ENCODE results near the gene SSTR4. TPM values are rescaled to one million over a fixed set of nuclear protein-coding genes. Genes with fewer than 3 reads are reported as not detected.
A peak's percentile ranks its signal among the peaks of the same experiment; 100 is the strongest.

Gene SSTR4
- total and polyA plus RNA-seq, 5 donors = not detected

DNA sequence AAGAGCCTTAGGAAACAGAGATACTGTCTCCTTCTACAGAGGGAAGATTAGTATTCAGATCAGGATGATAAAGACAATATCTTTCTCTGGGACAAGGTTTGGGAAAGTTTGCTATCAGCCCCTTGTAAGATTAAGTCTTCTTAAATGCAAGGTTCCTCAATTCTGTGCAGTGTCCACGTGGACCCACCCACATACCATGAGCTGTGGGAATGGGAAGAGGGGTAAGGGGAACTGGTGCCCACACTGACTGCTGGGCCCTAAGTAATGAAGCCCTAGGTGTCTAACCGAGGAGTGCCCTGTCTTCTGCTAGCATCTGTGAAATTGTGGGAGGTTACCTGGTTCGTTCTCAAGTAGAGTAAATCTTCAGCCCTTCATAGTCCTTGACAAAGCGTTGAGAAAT lies 5.8 kb upstream of the SSTR4 start:
- intact Hi-C loops (cut with DNase I) = no loop called here
- Histone ChIP-seq H3K4me3 (ENCODE audit: low read length) (no peak overlapping the region), H3K27me3 (ENCODE audit: control insufficient read depth, insufficient read depth) (no peaks in the 10 kb centered on the region), H3K9me3 (ENCODE audit: control insufficient read depth, low read length) (no peaks in the 10 kb centered on the region), H3K27ac (ENCODE audit: low read length) (no peak overlapping the region), H3K4me1 (ENCODE audit: control insufficient read depth, insufficient read depth, low read length) (no peaks in the 10 kb centered on the region)
- 83% methylated on average over 4 of the region's 4 CpGs for WGBS
- no peak for ATAC-seq
- no peak for DNase-seq

DNA sequence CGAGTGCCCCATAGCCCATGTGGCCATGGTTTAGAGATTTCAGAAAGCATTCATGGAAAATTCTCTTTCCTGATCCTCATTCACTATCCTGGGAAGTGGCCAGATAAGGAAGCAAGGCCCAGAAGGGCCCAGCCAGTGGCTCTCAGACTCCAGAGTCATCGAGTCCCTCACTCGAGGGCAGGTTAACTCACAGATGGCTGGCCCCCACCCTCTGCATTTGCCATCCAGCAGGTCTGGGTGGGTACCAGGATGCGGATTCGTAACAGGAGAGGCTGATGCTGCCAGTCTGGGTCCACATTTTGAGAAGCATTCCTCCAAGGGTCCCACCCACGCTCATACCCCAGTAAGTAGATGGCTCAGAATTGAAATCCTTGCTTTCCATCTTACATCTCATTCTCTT lies 3.8 kb upstream of the SSTR4 start:
- H3K27me3 ChIP-seq (ENCODE audit: control insufficient read depth, insufficient read depth) = no peaks in the 10 kb centered on the region
- intact Hi-C loops (cut with DNase I) = loop anchor here in 1 of 4 donors (10.0 kb wide), 1 partner anchor 313 kb away; no protein-coding TSS in a partner anchor
- no peak for DNase-seq
- no peaks in the 10 kb centered on the region for H3K9me3 ChIP-seq (ENCODE audit: control insufficient read depth, low read length)
- H3K4me3 ChIP-seq (ENCODE audit: low read length) = no peak overlapping the region
- H3K4me1 ChIP-seq (ENCODE audit: control insufficient read depth, insufficient read depth, low read length) = no peaks in the 10 kb centered on the region
- WGBS = 89% methylated on average over 6 of the region's 6 CpGs
- H3K27ac ChIP-seq (ENCODE audit: low read length) = no peak overlapping the region
- ATAC-seq = no peak

DNA sequence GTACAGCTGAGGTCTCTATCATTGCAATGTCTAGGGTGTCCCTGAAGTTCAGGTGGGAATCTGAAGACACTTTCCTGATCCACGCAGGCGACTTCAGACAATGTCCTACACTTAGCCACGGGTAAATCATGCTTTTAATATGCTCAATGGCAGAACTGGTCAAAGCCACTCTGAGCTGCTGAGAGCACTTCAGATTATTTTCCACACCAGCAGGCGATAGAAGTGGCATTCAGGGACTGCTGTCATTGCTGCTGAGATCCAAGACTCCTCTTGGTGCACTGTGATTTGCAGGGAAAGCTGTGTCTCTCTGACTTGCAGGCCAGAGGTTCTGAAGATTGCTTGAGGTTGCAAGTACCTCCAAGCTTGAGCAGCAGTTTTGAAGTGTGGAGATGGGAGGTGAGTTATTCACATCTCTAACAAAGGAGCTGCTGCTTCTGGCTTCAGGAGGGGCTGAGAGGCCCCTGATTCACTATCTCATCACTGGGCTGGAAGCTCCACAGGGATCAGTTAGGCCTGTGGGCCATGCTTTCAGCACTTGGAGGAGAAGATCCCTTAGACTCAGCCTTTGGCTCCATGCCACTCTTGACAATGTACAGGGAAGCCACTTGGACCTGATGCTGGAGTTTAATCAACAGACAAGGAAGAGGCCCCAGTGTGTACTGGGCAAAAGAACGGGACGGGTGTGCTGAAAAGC lies 2.9 kb upstream of the SSTR4 start:
- H3K27ac ChIP-seq (ENCODE audit: low read length) = no peak overlapping the region
- WGBS = 66% methylated on average over 6 of the region's 6 CpGs
- DNase-seq (no peak), ATAC-seq (peak; percentile 52 to 63)
- H3K4me3 ChIP-seq (ENCODE audit: low read length) = no peak overlapping the region
- H3K4me1 ChIP-seq (ENCODE audit: control insufficient read depth, insufficient read depth, low read length) = no peaks in the 10 kb centered on the region
- no peaks in the 10 kb centered on the region for H3K27me3 ChIP-seq (ENCODE audit: control insufficient read depth, insufficient read depth)
- intact Hi-C loops (cut with DNase I) = loop anchor here in 1 of 4 donors (10.0 kb wide), 1 partner anchor 313 kb away; no protein-coding TSS in a partner anchor
- no peaks in the 10 kb centered on the region for H3K9me3 ChIP-seq (ENCODE audit: control insufficient read depth, low read length)

- 57% methylated on average over 5 of the region's 5 CpGs for WGBS
- intact Hi-C loops (cut with DNase I) = loop anchor here in 1 of 4 donors (10.0 kb wide), 1 partner anchor 312 kb away; no protein-coding TSS in a partner anchor
- Histone ChIP-seq H3K4me3 (ENCODE audit: low read length) (no peak overlapping the region), H3K27ac (ENCODE audit: low read length) (no peak overlapping the region), H3K27me3 (ENCODE audit: control insufficient read depth, insufficient read depth) (no peaks in the 10 kb centered on the region), H3K4me1 (ENCODE audit: control insufficient read depth, insufficient read depth, low read length) (no peaks in the 10 kb centered on the region), H3K9me3 (ENCODE audit: control insufficient read depth, low read length) (no peaks in the 10 kb centered on the region)
- ATAC-seq = no peak
- DNase-seq = no peak
These were observed 2.4 kb upstream of the SSTR4 start for GRCh38 chr20:23032750-23033078.

DNA sequence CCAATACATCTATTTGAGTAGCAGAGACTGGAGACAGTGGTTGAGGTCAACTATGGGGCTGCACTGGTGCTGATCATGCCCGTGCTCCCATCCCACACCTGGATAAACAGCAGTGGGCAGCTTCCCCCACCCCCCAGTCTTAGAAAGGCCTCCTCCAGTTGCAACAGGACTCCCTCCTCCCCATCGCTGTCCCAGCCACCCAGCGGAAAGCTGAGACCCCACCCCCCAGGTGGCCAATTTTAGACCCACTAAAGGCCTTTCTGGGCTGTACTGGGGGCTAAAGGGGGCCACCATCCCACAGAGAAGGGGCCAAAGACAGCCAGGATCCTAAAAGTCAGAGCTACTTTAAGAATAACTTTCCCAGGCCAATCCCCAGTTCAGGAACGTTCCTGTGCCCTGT lies 1.2 kb upstream of the SSTR4 start:
- Histone ChIP-seq H3K9me3 (ENCODE audit: control insufficient read depth, low read length) (no peaks in the 10 kb centered on the region), H3K27ac (ENCODE audit: low read length) (no peak overlapping the region), H3K4me1 (ENCODE audit: control insufficient read depth, insufficient read depth, low read length) (no peaks in the 10 kb centered on the region), H3K27me3 (ENCODE audit: control insufficient read depth, insufficient read depth) (no peaks in the 10 kb centered on the region), H3K4me3 (ENCODE audit: low read length) (no peak overlapping the region)
- no peak for ATAC-seq
- WGBS = 92% methylated on average over 4 of the region's 4 CpGs
- intact Hi-C loops (cut with DNase I) = loop anchor here in 1 of 4 donors (10.0 kb wide), 1 partner anchor 311 kb away; no protein-coding TSS in a partner anchor
- no peak for DNase-seq

DNA sequence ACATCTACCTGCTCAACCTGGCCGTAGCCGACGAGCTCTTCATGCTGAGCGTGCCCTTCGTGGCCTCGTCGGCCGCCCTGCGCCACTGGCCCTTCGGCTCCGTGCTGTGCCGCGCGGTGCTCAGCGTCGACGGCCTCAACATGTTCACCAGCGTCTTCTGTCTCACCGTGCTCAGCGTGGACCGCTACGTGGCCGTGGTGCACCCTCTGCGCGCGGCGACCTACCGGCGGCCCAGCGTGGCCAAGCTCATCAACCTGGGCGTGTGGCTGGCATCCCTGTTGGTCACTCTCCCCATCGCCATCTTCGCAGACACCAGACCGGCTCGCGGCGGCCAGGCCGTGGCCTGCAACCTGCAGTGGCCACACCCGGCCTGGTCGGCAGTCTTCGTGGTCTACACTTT lies 619 bp downstream of the SSTR4 start:
- Histone ChIP-seq H3K27ac (ENCODE audit: low read length) (no peak overlapping the region), H3K27me3 (ENCODE audit: control insufficient read depth, insufficient read depth) (no peaks in the 10 kb centered on the region), H3K4me1 (ENCODE audit: control insufficient read depth, insufficient read depth, low read length) (no peaks in the 10 kb centered on the region), H3K9me3 (ENCODE audit: control insufficient read depth, low read length) (no peaks in the 10 kb centered on the region), H3K4me3 (ENCODE audit: low read length) (no peak overlapping the region)
- 93% methylated on average over 41 of the region's 41 CpGs for WGBS
- DNase-seq = no peak
- no peak for ATAC-seq
- intact Hi-C loops (cut with DNase I) = loop anchor here in 1 of 4 donors (10.0 kb wide), 1 partner anchor 309 kb away; no protein-coding TSS in a partner anchor

DNA sequence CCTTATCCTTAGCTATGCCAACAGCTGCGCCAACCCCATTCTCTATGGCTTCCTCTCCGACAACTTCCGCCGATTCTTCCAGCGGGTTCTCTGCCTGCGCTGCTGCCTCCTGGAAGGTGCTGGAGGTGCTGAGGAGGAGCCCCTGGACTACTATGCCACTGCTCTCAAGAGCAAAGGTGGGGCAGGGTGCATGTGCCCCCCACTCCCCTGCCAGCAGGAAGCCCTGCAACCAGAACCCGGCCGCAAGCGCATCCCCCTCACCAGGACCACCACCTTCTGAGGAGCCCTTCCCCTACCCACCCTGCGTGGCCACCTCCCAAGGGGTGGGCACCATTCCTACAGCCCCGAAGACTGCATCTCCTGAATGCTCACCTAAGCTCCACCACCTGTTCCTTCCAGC lies 1.3 kb downstream of the SSTR4 start:
- no peaks in the 10 kb centered on the region for H3K27me3 ChIP-seq (ENCODE audit: control insufficient read depth, insufficient read depth)
- no peak overlapping the region for H3K27ac ChIP-seq (ENCODE audit: low read length)
- no peaks in the 10 kb centered on the region for H3K4me1 ChIP-seq (ENCODE audit: control insufficient read depth, insufficient read depth, low read length)
- H3K9me3 ChIP-seq (ENCODE audit: control insufficient read depth, low read length) = no peaks in the 10 kb centered on the region
- ATAC-seq = no peak
- H3K4me3 ChIP-seq (ENCODE audit: low read length) = no peak overlapping the region
- DNase-seq = no peak
- WGBS = 96% methylated on average over 11 of the region's 11 CpGs
- intact Hi-C loops (cut with DNase I) = loop anchor here in 1 of 4 donors (10.0 kb wide), 1 partner anchor 308 kb away; no protein-coding TSS in a partner anchor

- no peaks in the 10 kb centered on the region for H3K27me3 ChIP-seq (ENCODE audit: control insufficient read depth, insufficient read depth)
- H3K9me3 ChIP-seq (ENCODE audit: control insufficient read depth, low read length) = no peaks in the 10 kb centered on the region
- H3K4me1 ChIP-seq (ENCODE audit: control insufficient read depth, insufficient read depth, low read length) = no peaks in the 10 kb centered on the region
- no peak overlapping the region for H3K27ac ChIP-seq (ENCODE audit: low read length)
- intact Hi-C loops (cut with DNase I) = loop anchor here in 1 of 4 donors (10.0 kb wide), 1 partner anchor 308 kb away; no protein-coding TSS in a partner anchor
- WGBS = 51% methylated on average over 3 of the region's 3 CpGs
- H3K4me3 ChIP-seq (ENCODE audit: low read length) = no peak overlapping the region
- DNase-seq (no peak), ATAC-seq (no peak)
These were observed 1.9 kb downstream of the SSTR4 start for GRCh38 chr20:23037017-23037481.

- DNase-seq (no peak), ATAC-seq (no peak)
- no peak overlapping the region for H3K4me3 ChIP-seq (ENCODE audit: low read length)
- H3K4me1 ChIP-seq (ENCODE audit: control insufficient read depth, insufficient read depth, low read length) = no peaks in the 10 kb centered on the region
- no peaks in the 10 kb centered on the region for H3K9me3 ChIP-seq (ENCODE audit: control insufficient read depth, low read length)
- intact Hi-C loops (cut with DNase I) = loop anchor here in 1 of 4 donors (10.0 kb wide), 1 partner anchor 305 kb away; no protein-coding TSS in a partner anchor
- H3K27me3 ChIP-seq (ENCODE audit: control insufficient read depth, insufficient read depth) = no peaks in the 10 kb centered on the region
- no peak overlapping the region for H3K27ac ChIP-seq (ENCODE audit: low read length)
- 74% methylated on average over 5 of the region's 5 CpGs for WGBS
These were observed 4.2 kb downstream of the SSTR4 start for GRCh38 chr20:23039136-23039875.

DNA sequence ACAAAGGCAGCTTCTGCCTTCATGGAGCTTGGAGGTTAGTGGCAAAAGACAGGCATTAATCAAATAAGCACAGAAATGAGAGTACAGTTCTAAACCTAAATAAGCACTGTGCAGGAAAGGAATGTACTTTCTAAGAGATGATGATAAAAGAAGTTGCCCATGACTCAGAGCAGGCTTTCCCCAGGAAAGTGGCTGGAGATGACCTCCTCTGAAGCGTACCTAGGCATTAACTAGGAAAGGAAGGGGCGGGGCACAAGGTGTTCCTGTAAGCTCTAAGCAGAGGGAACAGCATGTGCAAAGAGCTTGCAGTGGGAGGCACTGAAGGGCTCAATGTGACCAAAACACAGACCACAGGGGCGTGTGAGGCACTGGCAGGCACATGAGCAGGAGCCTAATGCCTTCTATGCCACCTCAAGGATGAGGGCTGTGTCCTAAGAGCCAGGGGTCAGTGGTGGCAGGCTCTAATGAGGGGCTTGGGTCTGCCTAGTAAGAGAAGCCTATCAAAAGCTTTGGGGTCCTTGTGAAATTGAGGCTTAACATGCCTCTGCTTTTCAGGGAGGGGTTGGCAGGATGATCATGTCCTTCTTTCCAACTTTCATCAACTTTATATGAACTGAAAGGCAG lies 4.9 kb downstream of the SSTR4 start:
- WGBS = 68% methylated on average over 3 of the region's 3 CpGs
- Histone ChIP-seq H3K27ac (ENCODE audit: low read length) (no peak overlapping the region), H3K4me3 (ENCODE audit: low read length) (no peak overlapping the region), H3K4me1 (ENCODE audit: control insufficient read depth, insufficient read depth, low read length) (peaks cover 2% of the 10 kb centered on the region), H3K9me3 (ENCODE audit: control insufficient read depth, low read length) (no peaks in the 10 kb centered on the region), H3K27me3 (ENCODE audit: control insufficient read depth, insufficient read depth) (no peaks in the 10 kb centered on the region)
- intact Hi-C loops (cut with DNase I) = loop anchor here in 1 of 4 donors (10.0 kb wide), 3 partner anchors 235 to 345 kb away; no protein-coding TSS in a partner anchor
- ATAC-seq (no peak), DNase-seq (no peak)

DNA sequence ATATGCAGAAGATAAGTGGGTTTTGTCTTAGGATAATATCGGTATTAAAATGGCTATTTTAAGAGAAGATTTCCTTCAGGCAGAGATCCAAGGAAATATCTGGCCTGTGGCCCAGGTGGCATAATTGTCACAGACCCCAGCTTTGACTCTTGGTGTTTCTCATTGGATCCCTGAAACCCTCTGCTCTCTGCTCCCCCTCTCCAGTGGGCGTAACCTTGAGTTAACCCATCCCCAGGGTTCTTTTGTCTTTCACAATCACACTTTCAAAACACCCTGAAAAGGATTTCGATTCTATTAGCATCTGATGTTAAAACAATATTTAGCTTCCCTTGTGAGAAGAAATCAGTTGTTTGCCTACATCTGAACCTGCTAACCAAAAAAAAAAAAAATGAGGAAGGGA lies 7.2 kb downstream of the SSTR4 start:
- DNase-seq (no peak), ATAC-seq (no peak)
- intact Hi-C loops (cut with DNase I) = loop anchor here in 1 of 4 donors (10.0 kb wide), 2 partner anchors 237 to 347 kb away; no protein-coding TSS in a partner anchor
- H3K4me1 ChIP-seq (ENCODE audit: control insufficient read depth, insufficient read depth, low read length) = peaks cover 2% of the 10 kb centered on the region
- WGBS = 45% methylated on average over 3 of the region's 3 CpGs
- H3K9me3 ChIP-seq (ENCODE audit: control insufficient read depth, low read length) = no peaks in the 10 kb centered on the region
- H3K27me3 ChIP-seq (ENCODE audit: control insufficient read depth, insufficient read depth) = no peaks in the 10 kb centered on the region
- no peak overlapping the region for H3K4me3 ChIP-seq (ENCODE audit: low read length)
- H3K27ac ChIP-seq (ENCODE audit: low read length) = no peak overlapping the region
